Measurements from ENCODE around the gene REG1B.

Gene REG1B, protein sequence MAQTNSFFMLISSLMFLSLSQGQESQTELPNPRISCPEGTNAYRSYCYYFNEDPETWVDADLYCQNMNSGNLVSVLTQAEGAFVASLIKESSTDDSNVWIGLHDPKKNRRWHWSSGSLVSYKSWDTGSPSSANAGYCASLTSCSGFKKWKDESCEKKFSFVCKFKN

GRCh38 chr2:79087785-79088364 lies at the start of gene REG1B:
REG1B (minus strand) TSS chr2:79087993; CDS start chr2:79087612, 381 bp downstream.
- DNase-seq (ENCODE audit: low spot score): no peak

DNA sequence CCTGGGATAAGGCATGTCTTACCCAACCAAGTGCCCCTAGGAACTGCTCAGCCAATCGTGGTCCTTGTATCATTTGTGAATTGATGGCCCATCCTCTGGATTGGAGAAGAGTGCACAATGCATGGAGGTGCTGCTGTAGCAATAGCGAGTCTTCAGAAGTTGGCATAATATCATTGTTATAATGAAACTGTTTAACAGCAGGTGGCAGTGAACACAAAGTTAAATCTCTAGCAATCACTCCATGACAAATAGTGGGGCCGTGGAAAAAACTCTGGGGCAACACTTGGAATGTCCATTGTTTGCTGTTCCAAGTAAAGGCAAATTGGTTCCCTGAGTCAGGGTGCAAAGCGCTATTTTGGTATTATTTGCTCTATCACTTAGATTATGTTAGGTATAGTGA lies 43.9 kb upstream of the REG1B start:
- no peak for DNase-seq (ENCODE audit: low spot score)

DNA sequence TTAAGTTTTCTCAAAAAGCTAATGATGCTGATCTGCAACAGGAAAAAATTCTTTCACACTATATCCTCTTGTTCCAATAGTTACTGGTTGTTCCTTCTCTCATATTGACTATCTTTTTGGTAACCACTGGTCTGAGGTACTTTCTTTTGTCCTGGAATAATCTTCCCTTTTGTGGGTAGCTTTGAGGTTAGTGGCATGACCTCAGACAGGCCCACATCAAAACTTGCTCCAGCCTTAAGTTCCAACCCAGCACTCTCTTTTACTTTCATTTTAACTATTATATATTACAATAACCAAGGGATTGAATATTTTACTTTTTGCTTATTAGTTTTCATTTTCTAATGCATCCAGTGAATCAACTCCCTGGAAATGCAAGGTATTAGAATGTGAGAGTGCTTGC lies 42.0 kb upstream of the REG1B start:
- DNase-seq (ENCODE audit: low spot score): no peak

DNA sequence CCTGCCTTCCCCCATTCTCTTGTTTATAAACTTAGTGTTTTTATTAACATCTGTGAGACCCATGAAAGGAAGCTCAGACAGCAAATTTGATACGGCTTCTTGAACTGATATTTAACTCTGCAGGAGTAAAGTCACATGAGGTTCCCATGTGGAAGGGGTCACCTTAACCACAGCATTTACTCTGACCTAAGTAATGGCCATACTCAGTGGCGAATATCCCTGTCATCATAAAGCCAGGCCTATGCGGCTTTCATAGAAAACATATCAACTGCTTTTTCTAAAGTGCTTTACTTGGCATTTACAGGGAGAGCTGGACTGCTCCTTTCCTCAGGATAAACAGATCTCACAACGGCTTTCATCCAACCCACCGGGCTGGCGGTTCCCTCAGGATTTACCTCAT lies 41.5 kb upstream of the REG1B start:
- no peak for DNase-seq (ENCODE audit: low spot score)

GRCh38 chr2:79128406-79128805 lies 40.6 kb upstream of the REG1B start:
- no peak for DNase-seq (ENCODE audit: low spot score)

- no peak for DNase-seq (ENCODE audit: low spot score)
Measured at GRCh38 chr2:79125721-79125985, 37.9 kb upstream of the REG1B start.

DNA sequence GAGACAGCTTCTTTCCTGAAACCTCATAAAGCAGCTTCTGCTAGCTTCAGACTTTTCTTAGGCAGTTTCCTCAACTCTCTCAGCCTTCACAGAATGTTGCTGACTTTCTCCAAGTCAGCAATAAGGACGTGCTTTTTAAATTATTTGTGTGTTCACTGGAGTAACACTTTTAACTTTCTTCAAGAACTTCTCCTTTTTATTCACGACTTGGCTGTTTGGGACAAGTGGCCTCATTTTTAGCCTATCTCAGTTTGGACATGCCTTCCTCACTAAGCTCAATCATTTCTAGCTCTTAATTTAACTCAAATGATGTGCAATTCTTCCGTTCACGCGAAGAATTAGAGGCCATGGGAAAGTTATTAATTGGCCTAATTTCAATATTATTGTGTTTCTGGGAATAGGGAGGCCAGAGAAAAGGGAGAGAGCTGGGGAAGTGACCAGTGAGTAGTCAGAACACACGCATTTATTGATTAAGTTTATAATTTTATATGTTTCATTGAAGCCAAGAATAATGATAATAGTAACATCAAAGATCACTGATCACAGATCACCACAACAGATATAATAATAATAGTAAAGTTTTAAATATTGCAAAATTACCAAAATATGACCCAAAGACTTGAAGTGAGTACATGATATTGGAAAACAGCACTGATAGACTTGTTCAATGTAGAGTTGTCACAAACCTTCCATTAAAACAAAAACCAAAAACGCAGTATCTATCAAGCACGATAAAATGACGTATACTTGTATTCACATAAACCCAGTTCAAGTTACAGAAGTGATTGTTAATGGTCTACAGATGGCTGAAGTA lies 37.3 kb upstream of the REG1B start:
- DNase-seq (ENCODE audit: low spot score): no peak

DNA sequence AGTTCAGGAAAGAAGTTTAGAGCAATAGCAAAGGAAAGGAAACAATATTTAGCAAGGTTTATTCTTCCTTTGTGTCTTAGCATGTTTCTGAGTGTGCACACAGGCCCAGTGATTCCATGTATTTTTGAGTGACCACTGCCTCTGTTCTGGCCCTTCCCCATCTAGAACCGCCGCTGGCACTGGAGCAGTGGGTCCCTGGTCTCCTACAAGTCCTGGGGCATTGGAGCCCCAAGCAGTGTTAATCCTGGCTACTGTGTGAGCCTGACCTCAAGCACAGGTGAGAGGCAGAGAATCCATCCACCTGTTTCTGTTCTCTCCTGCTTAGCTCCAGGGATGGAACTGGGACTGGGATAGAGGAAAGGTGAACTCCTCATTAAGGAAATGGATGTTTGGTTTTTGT lies 34.9 kb upstream of the REG1B start:
- DNase-seq (ENCODE audit: low spot score): no peak

DNA sequence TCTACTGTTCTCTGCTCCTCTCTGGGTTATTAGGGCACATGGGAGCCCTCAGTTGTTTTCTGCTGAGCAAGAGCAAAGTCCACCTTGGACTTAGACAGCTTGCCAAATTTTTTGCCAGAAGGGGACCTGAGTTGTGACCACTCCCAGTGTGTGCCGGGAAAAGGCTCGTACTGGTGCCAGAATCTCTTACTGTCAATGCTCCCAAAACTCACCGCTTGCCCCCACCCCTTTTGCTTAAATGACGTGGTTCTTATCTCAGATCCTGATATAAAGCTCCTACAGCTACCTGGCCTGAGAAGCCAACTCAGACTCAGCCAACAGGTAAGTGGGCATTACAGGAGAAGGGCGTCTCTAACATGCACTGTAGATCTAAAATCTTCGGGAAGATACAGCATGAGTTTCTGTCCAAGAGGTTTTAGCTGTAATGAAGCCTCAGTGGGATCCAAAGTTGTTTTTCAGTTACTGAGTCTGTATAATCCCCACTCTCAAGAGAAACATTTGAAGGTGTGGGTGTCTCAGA lies 32.5 kb upstream of the REG1B start, which contains the start of gene REG1A:
TSS of gene REG1A (plus strand) at position 295 of the 520 bp plus-strand sequence. CDS start 374 bp downstream, outside the sequence.
- no peak for DNase-seq (ENCODE audit: low spot score)

- DNase-seq (ENCODE audit: low spot score): no peak
Measured at GRCh38 chr2:79116997-79117928, 29.5 kb upstream of the REG1B start.

- DNase-seq (ENCODE audit: low spot score): no peak
Measured at GRCh38 chr2:79114797-79115494, 27.2 kb upstream of the REG1B start.

DNA sequence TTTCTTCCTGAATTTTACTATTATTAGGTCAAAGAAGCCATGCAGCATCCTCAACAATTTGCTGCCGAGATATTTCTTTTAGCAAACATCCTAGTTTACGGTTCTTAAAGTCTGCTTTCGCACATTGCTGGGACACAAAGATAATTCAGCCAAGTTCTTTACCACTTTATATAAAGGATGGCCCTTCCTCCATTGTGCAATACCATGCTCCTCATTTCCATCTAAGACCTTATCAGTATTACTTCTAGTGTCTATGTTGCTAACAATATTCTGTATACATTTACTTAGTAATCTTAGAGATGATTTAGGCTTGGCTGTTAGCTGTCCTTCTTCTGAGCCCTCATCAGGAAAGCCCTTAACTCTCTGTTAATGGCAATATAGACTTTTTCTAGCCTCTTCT lies 24.5 kb upstream of the REG1B start:
- no peak for DNase-seq (ENCODE audit: low spot score)

GRCh38 chr2:79105259-79105658 lies 17.5 kb upstream of the REG1B start:
- DNase-seq (ENCODE audit: low spot score): no peak

DNA sequence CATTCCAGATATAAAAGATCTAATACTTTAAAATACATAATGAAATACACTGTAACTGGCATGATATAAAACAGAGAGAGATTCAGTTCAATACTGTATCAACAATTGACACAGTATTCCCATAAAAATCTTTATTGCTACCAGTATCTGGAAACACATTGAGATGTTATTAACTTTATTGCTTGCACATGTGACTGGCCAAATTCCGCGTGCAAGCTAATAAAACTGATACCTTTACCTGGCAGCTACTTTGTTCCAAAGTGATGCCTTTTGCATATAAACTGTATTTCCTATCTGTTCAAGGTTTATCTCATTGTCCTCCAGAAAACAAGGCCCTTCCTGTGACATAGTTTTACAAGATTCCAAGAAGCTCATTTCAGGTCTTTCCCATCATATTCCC lies 15.4 kb upstream of the REG1B start:
- DNase-seq (ENCODE audit: low spot score): no peak

GRCh38 chr2:79101024-79101423 lies 13.2 kb upstream of the REG1B start:
- DNase-seq (ENCODE audit: low spot score): no peak

DNA sequence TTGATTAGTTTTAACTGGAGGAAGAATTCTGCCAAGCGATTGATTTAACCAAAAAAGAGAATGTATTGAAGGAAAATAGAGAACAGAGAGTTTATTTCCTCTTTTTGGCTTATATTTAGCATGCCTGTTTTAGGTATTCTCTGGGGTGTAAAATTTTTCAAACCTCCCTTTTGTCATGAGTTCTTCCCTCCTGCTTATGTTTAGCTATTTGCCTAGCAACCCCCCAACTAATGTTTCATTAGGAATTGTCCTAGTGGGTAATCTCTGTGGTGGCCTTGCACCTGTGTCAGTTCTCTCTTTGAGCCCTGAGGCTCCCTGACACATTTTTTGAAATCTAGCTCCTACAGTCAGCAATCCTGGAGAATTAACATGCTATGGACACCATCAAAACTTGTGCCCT lies 12.5 kb upstream of the REG1B start:
- no peak for DNase-seq (ENCODE audit: low spot score)

GRCh38 chr2:79099140-79099686 lies 11.4 kb upstream of the REG1B start:
- no peak for DNase-seq (ENCODE audit: low spot score)

DNA sequence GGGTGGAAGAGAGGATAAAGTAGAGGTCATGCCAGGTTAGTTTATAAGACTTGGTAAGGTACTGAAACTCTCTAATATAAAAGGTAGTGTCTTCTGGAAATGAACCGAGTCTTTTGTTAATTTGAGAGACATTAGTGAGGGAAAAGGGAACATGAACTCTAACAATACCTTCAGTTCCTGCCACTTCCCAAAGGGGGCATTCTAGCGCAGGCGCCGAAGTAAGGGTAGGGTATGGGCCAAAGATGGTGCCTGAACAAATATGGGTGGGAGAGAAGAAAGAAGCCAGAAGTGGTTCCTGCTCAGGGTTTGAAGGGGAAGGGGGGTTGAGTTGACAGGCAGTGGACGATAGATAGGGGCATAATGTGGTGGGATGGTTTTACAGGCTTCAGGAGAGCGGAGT lies 10.1 kb upstream of the REG1B start:
- no peak for DNase-seq (ENCODE audit: low spot score)

GRCh38 chr2:79090693-79091092 lies 2.9 kb upstream of the REG1B start:
- DNase-seq (ENCODE audit: low spot score): no peak

GRCh38 chr2:79086255-79086654 lies 1.5 kb downstream of the REG1B start:
- no peak for DNase-seq (ENCODE audit: low spot score)

- DNase-seq (ENCODE audit: low spot score): no peak
Measured at GRCh38 chr2:79085382-79085781, 2.4 kb downstream of the REG1B start.

Data from D341Med (cell line).